Peyer's patch (tissue), 4 donors: ENCODE data around the gene FLRT1.

Experiments
- CTCF ChIP-seq, 6 experiments: fragments of 450-650 bp in 4 of 6; fragments of 200-600 bp in 2 of 6; sonication (generic) in 1 of 6; IDR thresholded peaks; one replicate each; pipeline ENCODE4 v1.5.1; 2017 to 2019; ENCODE audit warnings: antibody characterized with exemption in 6 of 6, mild to moderate bottlenecking in 3 of 6, moderate library complexity in 1 of 6
- POLR2A ChIP-seq, 2 donors: fragments of 450-650 bp; IDR thresholded peaks; one replicate each; pipeline ENCODE4 v1.5.1; 2017; ENCODE audit warnings: antibody characterized with exemption in 2 of 2, mild to moderate bottlenecking in 2 of 2, moderate library complexity in 2 of 2

GRCh38 chr11:63999349-64000025 is 36.2 kb upstream of the FLRT1 start:
- TF ChIP-seq POLR2A (IDR thresholded peaks at IDR 0.05) (no peak), CTCF (IDR thresholded peaks at IDR 0.05) (no peak)
